ENCODE results near the gene GNAQ. TPM values are rescaled to one million over a fixed set of nuclear protein-coding genes. Genes with fewer than 3 reads are reported as not detected.

Gene GNAQ
- total RNA-seq, 3 donors from 2014 or later (not counting 1 experiment from before 2014, with no cell fraction given) = 17.8 to 51.6 (median 24.5) TPM

DNA sequence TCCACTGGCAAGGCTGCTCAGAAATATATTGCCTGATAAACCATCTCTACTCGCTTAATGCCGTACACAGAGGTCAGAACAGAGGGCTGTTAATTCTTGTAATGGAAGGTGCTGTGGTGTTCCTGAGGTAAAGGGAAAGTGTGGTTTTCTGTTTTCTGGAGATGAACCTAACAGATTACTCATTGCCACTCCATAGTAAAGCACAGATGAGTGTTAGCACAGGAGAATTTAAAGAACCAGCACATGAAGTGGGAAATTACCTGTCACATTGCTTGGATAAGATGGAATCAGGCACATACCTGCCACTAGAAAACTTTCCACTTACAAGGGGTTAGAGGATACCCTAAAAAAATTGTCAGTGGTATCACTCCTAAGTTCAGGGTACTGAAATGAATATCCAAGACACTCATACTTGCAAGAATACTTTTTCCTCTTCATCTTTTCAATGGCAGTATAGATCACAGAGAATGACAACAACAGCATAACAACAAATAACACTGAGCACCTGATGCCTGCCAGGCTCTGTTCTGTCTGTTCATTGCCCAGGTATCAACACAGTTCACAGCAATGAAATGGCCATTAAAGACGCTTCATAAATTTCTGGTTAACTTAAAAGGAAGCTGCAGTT is 230.6 kb downstream of the GNAQ start:
- no peak overlapping the region for H3K27ac ChIP-seq (ENCODE audit: low read length)
- intact Hi-C loops (cut with micrococcal nuclease) = no loop called here
- peaks cover 7% of the 10 kb centered on the region for H3K36me3 Mint-ChIP-seq
- no peak overlapping the region for H3K4me3 ChIP-seq (ENCODE audit: low read length)
- DNase-seq = no peak
- H3K4me1 ChIP-seq (ENCODE audit: control insufficient read depth, insufficient read depth, low read length) = no peaks in the 10 kb centered on the region
- H3K4me1 Mint-ChIP-seq = no peaks in the 10 kb centered on the region
- TF ChIP-seq, protein P1, sequence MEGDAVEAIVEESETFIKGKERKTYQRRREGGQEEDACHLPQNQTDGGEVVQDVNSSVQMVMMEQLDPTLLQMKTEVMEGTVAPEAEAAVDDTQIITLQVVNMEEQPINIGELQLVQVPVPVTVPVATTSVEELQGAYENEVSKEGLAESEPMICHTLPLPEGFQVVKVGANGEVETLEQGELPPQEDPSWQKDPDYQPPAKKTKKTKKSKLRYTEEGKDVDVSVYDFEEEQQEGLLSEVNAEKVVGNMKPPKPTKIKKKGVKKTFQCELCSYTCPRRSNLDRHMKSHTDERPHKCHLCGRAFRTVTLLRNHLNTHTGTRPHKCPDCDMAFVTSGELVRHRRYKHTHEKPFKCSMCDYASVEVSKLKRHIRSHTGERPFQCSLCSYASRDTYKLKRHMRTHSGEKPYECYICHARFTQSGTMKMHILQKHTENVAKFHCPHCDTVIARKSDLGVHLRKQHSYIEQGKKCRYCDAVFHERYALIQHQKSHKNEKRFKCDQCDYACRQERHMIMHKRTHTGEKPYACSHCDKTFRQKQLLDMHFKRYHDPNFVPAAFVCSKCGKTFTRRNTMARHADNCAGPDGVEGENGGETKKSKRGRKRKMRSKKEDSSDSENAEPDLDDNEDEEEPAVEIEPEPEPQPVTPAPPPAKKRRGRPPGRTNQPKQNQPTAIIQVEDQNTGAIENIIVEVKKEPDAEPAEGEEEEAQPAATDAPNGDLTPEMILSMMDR (IDR thresholded peaks at IDR 0.05) = no peak
- H3K36me3 ChIP-seq (ENCODE audit: control insufficient read depth, insufficient read depth, low read length) = no peaks in the 10 kb centered on the region
- no peak overlapping the region for H3K4me3 Mint-ChIP-seq
- H3K27me3 Mint-ChIP-seq (ENCODE audit: low read depth in 2 of 2) = no peaks in the 10 kb centered on the region
- WGBS (ENCODE audit: insufficient coverage) = 92% methylated on average over 3 of the region's 3 CpGs
- H3K27me3 ChIP-seq (ENCODE audit: control insufficient read depth, insufficient read depth, low read length) = no peaks in the 10 kb centered on the region
- no peak for ATAC-seq
- no peak overlapping the region for H3K27ac Mint-ChIP-seq
- H3K9me3 Mint-ChIP-seq = no peaks in the 10 kb centered on the region
- H3K9me3 ChIP-seq (ENCODE audit: control insufficient read depth, insufficient read depth, low read length) = no peaks in the 10 kb centered on the region

GRCh38 chr9:77798140-77798539 is 233.5 kb downstream of the GNAQ start:
- H3K27me3 ChIP-seq (ENCODE audit: control insufficient read depth, insufficient read depth, low read length) = no peaks in the 10 kb centered on the region
- intact Hi-C loops (cut with micrococcal nuclease) = no loop called here
- no peaks in the 10 kb centered on the region for H3K9me3 ChIP-seq (ENCODE audit: control insufficient read depth, insufficient read depth, low read length)
- H3K36me3 ChIP-seq (ENCODE audit: control insufficient read depth, insufficient read depth, low read length) = no peaks in the 10 kb centered on the region
- ATAC-seq (no peak), DNase-seq (no peak)
- Mint-ChIP-seq H3K4me1 (no peaks in the 10 kb centered on the region), H3K4me3 (no peak overlapping the region), H3K9me3 (no peaks in the 10 kb centered on the region), H3K27ac (no peak overlapping the region), H3K36me3 (peaks cover 7% of the 10 kb centered on the region), H3K27me3 (ENCODE audit: low read depth in 2 of 2) (no peaks in the 10 kb centered on the region)
- no CpG with 5 or more reads among the region's 1 CpG for WGBS (ENCODE audit: insufficient coverage)
- no peak overlapping the region for H3K4me3 ChIP-seq (ENCODE audit: low read length)
- TF ChIP-seq, protein P1 (IDR thresholded peaks at IDR 0.05) = no peak
- H3K4me1 ChIP-seq (ENCODE audit: control insufficient read depth, insufficient read depth, low read length) = no peaks in the 10 kb centered on the region
- no peak overlapping the region for H3K27ac ChIP-seq (ENCODE audit: low read length)

GRCh38 chr9:77794985-77795384 is 236.6 kb downstream of the GNAQ start:
- WGBS (ENCODE audit: insufficient coverage) = no CpG with 5 or more reads among the region's 3 CpGs
- ATAC-seq = no peak
- Mint-ChIP-seq H3K4me3 (no peak overlapping the region), H3K4me1 (no peaks in the 10 kb centered on the region), H3K27ac (no peak overlapping the region), H3K36me3 (peaks cover 5% of the 10 kb centered on the region), H3K9me3 (no peaks in the 10 kb centered on the region), H3K27me3 (ENCODE audit: low read depth in 2 of 2) (no peaks in the 10 kb centered on the region)
- TF ChIP-seq, protein P1 (IDR thresholded peaks at IDR 0.05) = no peak
- no peaks in the 10 kb centered on the region for H3K27me3 ChIP-seq (ENCODE audit: control insufficient read depth, insufficient read depth, low read length)
- H3K9me3 ChIP-seq (ENCODE audit: control insufficient read depth, insufficient read depth, low read length) = no peaks in the 10 kb centered on the region
- intact Hi-C loops (cut with micrococcal nuclease) = no loop called here
- no peak for DNase-seq
- no peak overlapping the region for H3K4me3 ChIP-seq (ENCODE audit: low read length)
- peaks cover 3% of the 10 kb centered on the region for H3K36me3 ChIP-seq (ENCODE audit: control insufficient read depth, insufficient read depth, low read length)
- no peaks in the 10 kb centered on the region for H3K4me1 ChIP-seq (ENCODE audit: control insufficient read depth, insufficient read depth, low read length)
- no peak overlapping the region for H3K27ac ChIP-seq (ENCODE audit: low read length)

DNA sequence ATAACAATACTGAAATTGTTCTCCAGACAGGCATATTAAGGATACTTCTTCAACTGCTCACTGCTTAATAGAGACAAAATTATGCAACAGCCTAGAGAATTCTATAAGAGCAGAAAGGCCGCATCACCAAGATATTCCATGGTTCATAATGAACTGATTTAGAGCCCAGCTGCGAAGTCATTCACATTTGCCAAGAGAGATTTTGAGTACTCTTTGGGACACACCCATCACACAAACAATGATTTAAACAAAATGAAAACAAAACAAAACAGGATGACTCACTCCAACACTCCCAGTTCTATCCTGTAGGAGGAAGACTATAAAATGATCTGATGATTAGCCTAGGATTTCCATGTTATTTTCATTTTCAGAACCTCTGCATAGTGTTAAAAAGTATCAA is 237.8 kb downstream of the GNAQ start:
- Histone ChIP-seq H3K4me1 (ENCODE audit: control insufficient read depth, insufficient read depth, low read length) (no peaks in the 10 kb centered on the region), H3K9me3 (ENCODE audit: control insufficient read depth, insufficient read depth, low read length) (no peaks in the 10 kb centered on the region), H3K27me3 (ENCODE audit: control insufficient read depth, insufficient read depth, low read length) (no peaks in the 10 kb centered on the region), H3K27ac (ENCODE audit: low read length) (no peak overlapping the region), H3K36me3 (ENCODE audit: control insufficient read depth, insufficient read depth, low read length) (peaks cover 3% of the 10 kb centered on the region), H3K4me3 (ENCODE audit: low read length) (no peak overlapping the region)
- H3K4me3 Mint-ChIP-seq = no peak overlapping the region
- H3K27me3 Mint-ChIP-seq (ENCODE audit: low read depth in 2 of 2) = no peaks in the 10 kb centered on the region
- H3K4me1 Mint-ChIP-seq = no peaks in the 10 kb centered on the region
- no peak overlapping the region for H3K27ac Mint-ChIP-seq
- ATAC-seq = no peak
- H3K36me3 Mint-ChIP-seq = peaks cover 5% of the 10 kb centered on the region
- no peaks in the 10 kb centered on the region for H3K9me3 Mint-ChIP-seq
- TF ChIP-seq, protein P1 (IDR thresholded peaks at IDR 0.05) = no peak
- intact Hi-C loops (cut with micrococcal nuclease) = no loop called here
- no peak for DNase-seq
- 96% methylated on average over 2 of the region's 2 CpGs for WGBS (ENCODE audit: insufficient coverage)

All from natural killer cell (primary cell).